GM21576 (cell line): Measurements from ENCODE around the gene KCTD1.

Experiments used
- ATAC-seq: cut with Tn5 transposase; IDR thresholded peaks from one replicate; pipeline ENCODE4 v1.9.1; 2021; ENCODE audit warnings: mild to moderate bottlenecking, moderate library complexity; ENCODE audit not compliant: unreplicated experiment

The KCTD1 gene

DNA sequence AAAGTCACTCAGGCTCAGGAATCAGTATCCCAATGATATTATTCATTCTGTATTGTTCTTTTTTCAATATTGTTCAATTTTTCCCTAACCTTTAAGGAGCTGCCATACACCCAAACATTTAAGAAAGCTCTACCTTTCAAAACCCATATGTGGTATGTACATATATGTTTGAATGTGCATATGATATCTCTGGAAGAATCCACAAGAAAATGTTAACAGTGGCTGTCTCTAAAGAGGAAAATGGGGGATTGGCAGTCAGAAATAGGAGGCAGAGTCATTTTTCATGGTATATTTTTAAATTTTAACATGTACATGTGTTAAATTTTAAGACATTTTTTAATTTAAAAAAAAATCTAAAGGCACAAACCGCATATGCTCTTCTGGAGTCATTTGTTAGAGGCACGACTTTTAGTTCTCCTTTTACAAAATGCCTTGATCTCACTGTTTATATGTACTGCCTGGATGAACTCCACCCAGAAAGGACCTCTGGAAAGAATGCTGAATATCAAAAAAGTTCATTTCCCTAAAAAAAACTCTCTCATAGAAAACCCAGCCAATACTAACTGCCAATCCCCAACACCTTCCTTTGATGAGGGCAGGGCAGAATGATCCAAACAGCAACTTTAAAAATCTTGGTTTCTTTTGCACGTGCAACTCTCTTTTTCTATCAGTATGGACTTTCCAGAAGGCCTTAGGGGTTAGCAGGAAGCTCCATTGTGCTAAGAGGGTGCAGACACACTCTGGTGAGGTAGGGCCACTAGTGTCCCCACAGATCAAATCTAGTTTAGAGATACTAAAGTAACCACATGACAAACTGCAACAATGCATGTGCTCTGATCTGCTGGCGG lies 23.6 kb downstream of the KCTD1 start:
- no peak for ATAC-seq

DNA sequence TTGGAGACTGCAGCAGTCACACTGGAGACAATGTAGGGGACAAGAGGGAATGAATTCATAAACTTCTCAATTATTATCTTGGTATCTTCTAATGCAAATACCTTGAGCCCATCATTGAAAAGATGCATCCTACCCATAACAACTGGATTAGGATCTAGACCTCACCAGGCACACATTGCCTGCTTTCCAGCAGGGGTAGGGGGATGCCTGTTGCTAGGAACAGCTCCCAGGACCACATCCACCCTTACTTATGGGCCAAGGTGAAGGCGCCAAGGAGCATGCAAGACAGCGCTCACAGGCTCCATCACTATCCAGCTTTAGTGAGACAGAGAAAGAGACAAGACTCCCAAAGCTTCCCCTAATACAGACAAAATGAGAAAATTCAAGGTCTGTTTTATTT lies 24.4 kb downstream of the KCTD1 start:
- ATAC-seq, result no peak

- no peak for ATAC-seq
Observed at GRCh38 chr18:26521617-26522016, 26.7 kb downstream of the KCTD1 start.

DNA sequence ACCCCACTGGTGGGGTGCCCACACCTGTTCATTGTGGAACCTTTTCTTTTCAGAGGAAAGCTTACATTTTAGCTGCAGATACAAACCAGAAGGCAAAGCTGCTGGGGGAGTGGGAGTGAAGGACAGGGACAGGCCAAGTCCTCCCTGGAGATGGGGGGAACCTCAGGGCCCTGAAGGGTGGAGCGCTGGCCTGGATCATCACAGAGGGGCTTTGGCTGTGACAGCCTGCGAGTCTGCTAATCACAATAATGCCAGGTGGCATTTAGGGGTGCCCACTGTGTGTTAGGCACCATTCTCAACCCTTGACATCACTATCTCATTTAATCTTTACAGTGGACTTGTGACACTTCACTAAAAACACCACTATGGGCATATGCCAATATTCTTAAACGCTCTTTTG lies 27.4 kb downstream of the KCTD1 start:
- ATAC-seq, result no peak

DNA sequence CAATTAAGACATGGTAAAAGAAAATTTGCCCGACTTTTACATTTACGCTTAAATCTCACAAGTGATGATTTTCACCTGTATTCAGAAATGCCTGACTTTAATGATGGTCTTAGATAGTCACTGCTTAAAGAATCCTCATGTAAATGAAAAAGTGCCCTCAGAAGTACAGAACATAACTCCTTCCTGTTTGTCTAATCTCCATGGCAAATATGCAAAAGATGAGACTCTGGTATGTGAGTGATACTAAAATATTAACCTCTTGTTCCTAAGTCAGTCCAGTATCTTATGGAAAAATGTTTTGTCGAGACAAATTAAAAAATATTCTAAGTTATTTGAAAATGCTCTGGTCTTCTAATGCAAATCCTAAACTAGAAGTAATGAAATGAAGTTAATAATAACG lies 29.2 kb downstream of the KCTD1 start:
- no peak for ATAC-seq

DNA sequence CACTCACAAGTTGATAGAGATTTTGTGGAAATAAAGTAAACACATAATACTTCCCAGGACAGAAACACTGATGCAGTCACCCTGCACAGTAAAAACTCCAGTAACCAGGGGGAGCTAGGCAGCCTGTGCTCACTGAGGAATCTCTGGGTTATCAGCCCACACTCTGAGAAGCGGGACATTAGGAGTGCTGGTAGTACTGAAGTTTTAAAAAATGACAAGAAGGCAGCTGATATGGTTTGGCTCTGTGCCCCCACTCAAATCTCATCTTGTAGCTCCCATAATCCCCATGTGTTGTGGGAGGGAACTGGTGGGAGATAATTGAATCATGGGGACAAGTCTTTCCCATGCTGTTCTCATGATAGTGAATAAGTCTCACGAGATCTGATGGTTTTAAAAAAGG lies 31.4 kb downstream of the KCTD1 start:
- no peak for ATAC-seq

DNA sequence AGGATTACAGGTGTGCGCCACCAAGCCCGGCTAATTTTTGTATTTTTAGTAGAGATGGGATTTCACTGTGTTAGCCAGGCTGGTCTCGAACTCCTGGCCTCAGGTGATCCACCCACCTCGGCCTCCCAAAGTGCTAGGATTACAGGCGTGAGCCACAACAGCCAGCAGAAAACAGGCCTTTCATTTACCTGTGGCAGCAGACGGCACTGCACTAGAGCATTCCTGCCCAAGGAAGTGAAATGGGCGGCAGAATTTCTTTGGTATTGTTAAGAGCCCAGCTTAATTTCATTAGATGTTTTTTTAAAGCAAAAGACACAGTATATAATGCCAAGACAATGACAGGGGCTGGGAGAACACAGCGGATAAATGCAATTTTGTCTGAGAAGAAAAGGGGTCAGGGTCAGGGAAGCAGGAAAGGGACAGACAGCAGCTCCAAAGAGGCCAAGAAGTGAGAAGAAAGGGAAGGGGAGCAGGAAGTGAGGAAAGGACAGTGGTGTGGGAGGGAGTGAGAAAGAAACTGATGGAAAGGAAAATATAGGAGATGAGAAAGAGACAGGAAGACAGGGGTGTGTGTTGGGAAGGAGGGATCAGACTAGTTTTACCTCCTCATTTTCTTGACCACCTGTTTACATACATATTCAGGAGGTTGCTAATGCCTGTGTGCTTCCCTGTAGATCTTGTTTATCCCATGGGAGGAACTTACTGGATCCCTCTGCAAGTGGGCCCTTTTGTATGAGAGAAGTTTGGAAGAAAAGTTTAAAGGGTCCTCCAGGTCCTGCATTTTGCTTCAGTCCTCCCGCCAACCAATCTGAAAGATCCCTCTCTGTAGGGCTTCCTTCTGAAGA lies 32.5 kb downstream of the KCTD1 start:
- ATAC-seq, result no peak

DNA sequence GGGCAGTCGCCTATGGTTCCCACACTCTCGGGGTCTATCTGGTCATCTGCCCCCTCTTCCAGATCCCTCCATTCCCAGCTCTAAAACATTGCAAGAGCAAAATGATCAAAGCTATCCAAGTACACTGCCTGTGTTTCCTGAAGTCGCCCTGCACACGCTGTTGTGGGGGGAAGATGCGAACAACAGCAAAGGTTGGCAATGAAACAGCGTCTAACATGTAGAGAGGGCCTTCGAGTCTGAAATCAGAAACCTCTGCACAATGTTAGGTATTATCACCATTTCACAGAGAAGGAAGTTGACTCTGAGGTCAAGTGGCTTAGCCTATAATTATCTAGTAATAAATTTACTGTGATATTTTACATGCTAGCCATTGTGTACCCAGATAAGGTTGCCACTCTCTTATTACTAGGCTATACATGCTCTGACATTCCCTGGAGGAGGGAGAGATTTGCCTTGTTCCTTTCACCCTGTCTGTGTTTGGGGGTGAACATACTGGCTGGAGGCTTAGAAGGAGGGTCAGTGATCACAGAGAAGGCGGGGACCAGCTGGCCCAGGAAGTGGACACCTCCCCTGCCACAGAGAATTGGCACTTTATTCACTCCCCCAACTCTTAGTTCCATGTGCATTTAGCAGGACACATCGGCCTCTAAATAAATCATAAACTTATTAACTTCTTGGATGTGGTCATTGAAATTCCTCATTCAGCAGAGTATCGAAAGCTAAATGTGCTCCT lies 36.8 kb downstream of the KCTD1 start:
- no peak for ATAC-seq

DNA sequence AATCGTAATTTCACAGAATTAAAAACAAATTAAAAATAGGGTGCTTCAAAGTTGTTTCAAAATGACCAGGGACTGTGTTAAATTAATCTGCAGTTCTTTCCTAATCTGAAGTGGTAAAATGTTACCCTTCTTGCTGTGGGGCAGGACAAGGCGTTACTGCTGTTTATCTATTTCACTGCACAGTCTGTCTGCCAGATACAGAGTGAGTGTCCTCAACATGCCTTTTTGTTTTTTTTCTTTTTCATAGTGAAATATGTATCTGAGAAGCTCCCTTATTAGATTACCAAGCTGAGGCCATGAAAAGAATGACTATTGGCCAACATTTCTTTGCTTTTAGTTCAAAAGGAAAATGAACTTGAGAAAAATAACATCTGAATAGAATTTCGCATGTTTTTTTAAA lies 38.0 kb downstream of the KCTD1 start:
- ATAC-seq, result no peak

- no peak for ATAC-seq
Observed at GRCh38 chr18:26506012-26506411, 42.3 kb downstream of the KCTD1 start.

DNA sequence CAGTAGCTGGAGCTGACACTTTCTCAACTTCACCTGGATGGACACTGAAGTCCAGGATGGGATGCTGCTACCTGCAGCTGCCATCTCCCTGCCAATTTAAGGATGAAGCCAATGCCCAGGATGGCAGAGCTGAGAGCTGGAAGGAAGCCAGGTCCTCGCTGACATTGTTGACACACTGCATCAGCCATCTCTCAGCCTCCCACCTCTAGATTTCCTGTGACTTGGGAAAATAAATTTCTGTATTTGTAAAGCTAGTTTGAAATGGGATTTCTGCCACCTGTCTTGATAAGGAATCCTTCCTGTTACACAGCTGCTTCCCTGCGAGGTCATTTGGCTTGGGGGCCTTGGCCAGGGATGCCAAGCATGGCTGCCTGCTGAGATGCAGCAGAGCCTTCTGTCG lies 43.5 kb downstream of the KCTD1 start:
- no peak for ATAC-seq

GRCh38 chr18:26503382-26503781 lies 45.0 kb downstream of the KCTD1 start:
- ATAC-seq, result no peak

DNA sequence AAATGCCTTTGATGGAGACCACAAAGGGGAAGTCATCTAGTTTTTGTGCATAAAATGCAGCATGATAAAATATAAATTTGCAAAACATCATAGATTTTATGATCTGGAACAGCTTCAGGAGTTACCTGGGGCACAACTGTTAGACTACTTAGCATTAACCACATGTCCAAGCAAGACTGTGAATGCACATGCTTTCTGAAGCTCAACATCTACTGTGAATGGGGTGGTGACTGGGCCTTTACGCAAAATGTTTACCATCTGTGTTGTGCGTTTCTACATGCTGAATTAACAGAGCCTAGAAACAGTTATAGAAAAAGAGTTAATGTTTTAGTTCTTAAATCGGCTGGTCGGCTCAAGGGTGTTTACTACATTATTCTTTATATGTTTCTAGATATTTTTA lies 45.5 kb downstream of the KCTD1 start:
- no peak for ATAC-seq

- no peak for ATAC-seq
Observed at GRCh38 chr18:26497866-26498265, 50.5 kb downstream of the KCTD1 start.

- ATAC-seq, result no peak
Observed at GRCh38 chr18:26496528-26496927, 51.8 kb downstream of the KCTD1 start.

DNA sequence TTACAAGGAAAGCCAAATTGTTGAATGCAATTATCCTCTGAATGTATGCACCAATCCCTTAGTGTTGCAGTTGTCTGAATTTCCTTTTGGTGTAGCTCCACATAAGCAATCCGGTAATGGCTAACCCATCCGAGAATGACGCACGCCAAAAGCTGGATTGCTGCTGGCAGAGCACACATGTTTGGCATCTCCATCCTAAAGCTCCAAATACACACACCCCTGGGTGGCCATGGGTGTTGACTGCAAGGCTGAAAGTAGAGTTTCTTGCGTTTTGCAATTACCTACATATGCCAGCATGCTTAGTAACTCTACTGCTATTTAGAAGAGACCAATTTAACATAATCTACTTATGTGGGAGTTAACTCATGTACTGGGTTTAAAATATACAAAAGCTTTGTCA lies 53.1 kb downstream of the KCTD1 start:
- ATAC-seq, result no peak

DNA sequence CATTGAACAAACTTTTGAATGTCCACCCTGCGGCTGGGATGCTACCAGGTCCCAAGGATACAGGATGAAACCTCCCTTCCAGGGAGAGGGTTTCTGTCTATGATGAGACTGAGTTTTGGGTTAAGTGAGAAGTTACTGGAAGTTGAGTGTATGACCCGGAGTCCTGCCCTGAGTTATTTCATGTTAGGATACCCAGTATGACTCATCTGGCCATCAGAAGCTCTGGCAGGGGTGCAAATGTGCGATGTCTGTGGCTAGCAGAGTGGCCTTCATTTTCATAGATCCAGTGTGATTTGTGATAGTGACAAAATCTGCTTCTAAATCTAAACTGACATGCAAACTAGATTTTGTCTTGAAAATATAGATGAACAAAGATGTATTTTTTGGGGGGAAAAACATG lies 55.3 kb downstream of the KCTD1 start:
- no peak for ATAC-seq

GRCh38 chr18:26491194-26491816 lies 57.0 kb downstream of the KCTD1 start:
- ATAC-seq, result no peak

DNA sequence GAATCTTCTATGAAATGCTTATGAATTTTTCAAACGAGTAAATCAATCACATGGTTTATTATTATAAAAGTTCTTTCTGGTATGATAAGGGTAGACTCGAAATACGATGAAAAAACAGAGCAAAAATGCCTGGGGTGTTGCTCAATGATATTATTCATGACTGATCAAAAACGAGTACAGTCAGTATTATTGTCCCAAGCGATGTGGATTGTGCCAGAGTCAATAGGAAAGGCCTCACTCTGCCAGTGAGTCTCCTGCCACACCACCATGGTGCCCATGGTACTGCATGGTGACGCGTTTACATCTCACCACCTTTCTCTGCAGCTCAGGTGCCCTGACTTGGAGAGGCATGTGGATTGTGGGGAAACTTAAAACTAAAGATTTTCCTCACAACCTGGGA lies 58.5 kb downstream of the KCTD1 start:
- ATAC-seq, result no peak

DNA sequence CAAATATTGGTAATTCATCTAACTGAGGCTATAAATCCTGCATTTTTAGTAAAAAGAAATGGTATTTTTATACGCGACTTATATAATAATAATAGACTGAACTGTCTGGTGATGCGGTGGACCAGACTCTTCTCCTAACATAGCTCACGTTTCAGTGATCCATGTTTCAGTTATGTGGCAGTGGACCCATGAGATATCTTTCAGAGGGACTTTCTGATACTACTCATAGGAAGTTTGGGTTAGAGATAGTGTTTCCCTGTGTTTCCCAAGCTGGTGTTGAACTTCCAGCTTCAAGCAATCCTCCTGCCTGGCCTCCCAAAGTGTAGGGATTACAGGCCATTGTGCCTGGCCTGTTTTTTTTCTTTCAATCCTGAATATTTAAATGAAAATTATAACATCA lies 59.2 kb downstream of the KCTD1 start:
- ATAC-seq, result no peak

GRCh38 chr18:26488417-26489009 lies 59.8 kb downstream of the KCTD1 start:
- ATAC-seq, result no peak
